OCI-LY1 (cell line): Measurements from ENCODE around the gene DCAF7.

Experiments
- H2AFZ ChIP-seq: fragments of 200-600 bp; sonication (generic), shearing (Covaris generic); 2 replicates; pipeline ENCODE4 v1.6.0; 2014; ENCODE audit warnings: antibody characterized with exemption, mild to moderate bottlenecking, low read length
- H3F3A ChIP-seq: fragments of 200-600 bp; sonication (generic), shearing (Covaris generic); 2 replicates; pipeline ENCODE4 v1.6.0; 2014; ENCODE audit warnings: mild to moderate bottlenecking, antibody characterized with exemption, low read length, moderate library complexity; ENCODE audit not compliant: insufficient read depth
- H3K27ac ChIP-seq: fragments of 200-600 bp; sonication (generic); 2 replicates; pipeline ENCODE4 v1.5.1; 2014; ENCODE audit warnings: low read length, mixed run types, mild to moderate bottlenecking, low read depth; ENCODE audit not compliant: poor library complexity, severe bottlenecking
- H3K27me3 ChIP-seq: fragments of 200-600 bp; sonication (generic); 2 replicates; pipeline ENCODE4 v1.6.0; 2014; ENCODE audit warnings: antibody characterized with exemption, mild to moderate bottlenecking, low read length, moderate library complexity; ENCODE audit not compliant: insufficient read depth
- H3K36me3 ChIP-seq: fragments of 200-600 bp; sonication (generic); 2 replicates; pipeline ENCODE4 v1.6.1; 2014; ENCODE audit warnings: mild to moderate bottlenecking, antibody characterized with exemption, low read length, moderate library complexity, mixed read lengths; ENCODE audit not compliant: insufficient read depth
- H3K4me1 ChIP-seq: fragments of 200-600 bp; sonication (generic); 2 replicates; pipeline ENCODE4 v1.5.1; 2014; ENCODE audit warnings: mild to moderate bottlenecking, low read length, moderate library complexity; ENCODE audit not compliant: insufficient read depth, severe bottlenecking
- H3K4me2 ChIP-seq: fragments of 200-600 bp; sonication (generic), shearing (Covaris generic); 2 replicates; pipeline ENCODE4 v1.6.1; 2014; ENCODE audit warnings: low read length
- H3K4me3 ChIP-seq: fragments of 200-600 bp; sonication (generic); 2 replicates; pipeline ENCODE4 v1.5.1; 2014; ENCODE audit warnings: low read length, low read depth, mild to moderate bottlenecking, mixed read lengths; ENCODE audit not compliant: poor library complexity, severe bottlenecking
- H3K79me2 ChIP-seq: fragments of 200-600 bp; shearing (Covaris generic); 2 replicates; pipeline ENCODE4 v1.6.1; 2016; ENCODE audit warnings: mixed run types, low read length, mixed read lengths; ENCODE audit not compliant: insufficient read depth
- H3K9ac ChIP-seq: fragments of 200-600 bp; sonication (generic), shearing (Covaris generic); 2 replicates; pipeline ENCODE4 v1.6.1; 2014; ENCODE audit warnings: mild to moderate bottlenecking, low read length, mixed read lengths
- H3K9me2 ChIP-seq: fragments of 200-600 bp; sonication (generic), shearing (Covaris generic); 2 replicates; pipeline ENCODE4 v1.6.1; 2014; ENCODE audit warnings: low read depth, mild to moderate bottlenecking, low read length, mixed read lengths
- H3K9me3 ChIP-seq: fragments of 200-600 bp; shearing (Covaris generic); 2 replicates; pipeline ENCODE4 v1.6.1; 2014; ENCODE audit warnings: low read length, mixed read lengths
- H4K20me1 ChIP-seq: fragments of 200-600 bp; sonication (generic), shearing (Covaris generic); 2 replicates; pipeline ENCODE4 v1.6.0; 2016; ENCODE audit warnings: mild to moderate bottlenecking, low read length; ENCODE audit not compliant: insufficient read depth
- CTCF ChIP-seq: fragments of 200-600 bp; sonication (generic), shearing (Covaris generic); IDR thresholded peaks from 2 replicates; pipeline ENCODE4 v1.5.1; 2017; ENCODE audit warnings: mild to moderate bottlenecking, antibody characterized with exemption, low read length, moderate library complexity, mixed read lengths
- EZH2 ChIP-seq: fragments of 200-600 bp; sonication (generic), shearing (Covaris generic); IDR thresholded peaks from 2 replicates; pipeline ENCODE4 v1.8.0; 2017; ENCODE audit warnings: borderline replicate concordance, mixed run types, mild to moderate bottlenecking, antibody characterized with exemption, low read length, moderate library complexity, mixed read lengths

Gene DCAF7

DNA sequence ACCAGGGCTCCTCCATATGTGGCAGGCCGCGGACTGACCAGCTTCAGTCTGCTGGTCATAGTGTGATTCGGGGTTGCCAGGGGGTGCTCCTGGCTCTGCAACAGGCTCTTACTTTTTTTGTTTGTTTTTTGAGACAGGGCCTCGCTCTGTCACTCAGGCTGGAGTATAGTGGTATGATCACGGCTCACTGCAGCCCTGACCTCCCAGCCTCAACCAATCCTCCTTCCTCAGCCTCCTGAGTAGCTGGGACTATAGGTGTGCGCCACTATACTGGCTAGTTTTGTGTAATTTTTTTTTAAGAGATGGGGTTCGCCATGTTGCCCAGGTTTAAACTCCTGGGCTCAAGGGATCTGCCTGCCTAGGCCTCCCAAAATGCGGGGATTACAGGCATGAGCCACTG is 38.9 kb upstream of the DCAF7 start:
- Histone ChIP-seq H3K27ac (no peak overlapping the region), H3K9me2 (no peaks in the 10 kb centered on the region), H2AFZ (no peak overlapping the region), H3K4me2 (no peak overlapping the region), H3K4me1 (no peaks in the 10 kb centered on the region), H4K20me1 (no peaks in the 10 kb centered on the region), H3K9me3 (no peaks in the 10 kb centered on the region), H3K79me2 (no peaks in the 10 kb centered on the region), H3K36me3 (no peaks in the 10 kb centered on the region), H3F3A (no peaks in the 10 kb centered on the region), H3K9ac (no peak overlapping the region), H3K27me3 (peaks cover 4% of the 10 kb centered on the region; the same call in 1 of the 2 replicates), H3K4me3 (no peak overlapping the region)
- no peak for TF ChIP-seq CTCF
- TF ChIP-seq EZH2: no peak

- Histone ChIP-seq H3K4me3 (no peak overlapping the region), H4K20me1 (no peaks in the 10 kb centered on the region), H3K36me3 (no peaks in the 10 kb centered on the region), H3K9me3 (no peaks in the 10 kb centered on the region), H3K9me2 (no peaks in the 10 kb centered on the region), H3K9ac (no peak overlapping the region), H3K79me2 (no peaks in the 10 kb centered on the region), H3K4me2 (no peak overlapping the region), H3K27ac (no peak overlapping the region), H3K27me3 (peaks cover 4% of the 10 kb centered on the region; the same call in 1 of the 2 replicates), H3K4me1 (no peaks in the 10 kb centered on the region), H2AFZ (no peak overlapping the region), H3F3A (no peaks in the 10 kb centered on the region)
- TF ChIP-seq EZH2 (no peak), CTCF (no peak)
These were observed 37.9 kb upstream of the DCAF7 start for GRCh38 chr17:63512388-63512787.

- H4K20me1 ChIP-seq: no peaks in the 10 kb centered on the region
- H3K4me2 ChIP-seq: no peak overlapping the region
- no peak overlapping the region for H3K9ac ChIP-seq
- no peaks in the 10 kb centered on the region for H3K9me2 ChIP-seq
- H3K27me3 ChIP-seq: peaks cover 4% of the 10 kb centered on the region; the same call in 1 of the 2 replicates
- H3K9me3 ChIP-seq: no peaks in the 10 kb centered on the region
- no peaks in the 10 kb centered on the region for H3F3A ChIP-seq
- no peaks in the 10 kb centered on the region for H3K79me2 ChIP-seq
- H3K4me3 ChIP-seq: no peak overlapping the region
- no peak overlapping the region for H3K27ac ChIP-seq
- TF ChIP-seq CTCF: no peak
- no peaks in the 10 kb centered on the region for H3K36me3 ChIP-seq
- H3K4me1 ChIP-seq: no peaks in the 10 kb centered on the region
- H2AFZ ChIP-seq: no peak overlapping the region
These were observed 37.2 kb upstream of the DCAF7 start for GRCh38 chr17:63512896-63513644.
